Keratinocyte (primary cell): ENCODE data around the gene ACBD6.

ENCODE experiments used
- CTCF ChIP-seq, 3 experiments: IDR thresholded peaks in 1 of 3; conservative IDR thresholded peaks in 1 of 3; optimal IDR thresholded peaks in 1 of 3; 2 replicates in 2 of 3; 3 replicates in 1 of 3; pipeline versions ENCODE3 to v1.5.1; 2011; ENCODE audit warnings: low read length in 3 of 3, mild to moderate bottlenecking in 3 of 3, moderate library complexity in 2 of 3, control low read depth in 1 of 3, inconsistent platforms in 1 of 3; ENCODE audit not compliant: insufficient read depth in 2 of 3; ENCODE audit errors: extremely low read depth in 1 of 3
- EZH2 ChIP-seq: IDR thresholded peaks from one replicate; pipeline ENCODE4 v1.6.1; 2012; ENCODE audit warnings: inconsistent platforms, mild to moderate bottlenecking, low read length, moderate library complexity

- no peak for TF ChIP-seq CTCF (optimal IDR thresholded peaks at IDR 0.05 in 1 of 3, IDR thresholded peaks at IDR 0.05 in 1 of 3, conservative IDR thresholded peaks at IDR 0.05 in 1 of 3; ENCODE audit: extremely low read depth in 1 of 3, insufficient read depth in 2 of 3, low read length in 3 of 3)
- TF ChIP-seq EZH2: no peak
Measured at GRCh38 chr1:180291004-180291403, 211.4 kb downstream of the ACBD6 start.
